Psoas muscle (tissue), 8 donors: ENCODE data around the gene TBX15. TPM values are rescaled to one million over a fixed set of nuclear protein-coding genes. Genes with fewer than 3 reads are reported as not detected.

Source experiments
- ATAC-seq, 4 donors: fragments of 200-7000 bp; cut with Tn5 transposase; one replicate each; pipeline ENCODE4 v1.9.1; 2020; ENCODE audit warnings: moderate library complexity in 3 of 4, mild to moderate bottlenecking in 2 of 4
- DNase-seq, 2 donors: peaks; one replicate each; pipeline ENCODE4 v3.0.0-alpha.2; 2020
- H3K27ac ChIP-seq: fragments of 200-600 bp; one replicate; pipeline ENCODE4 v1.8.0; 2022
- H3K27me3 ChIP-seq, 3 donors: fragments of 200-600 bp in 1 of 3; one replicate each; pipeline versions ENCODE4 v1.6.1 to v1.8.0; 2013 to 2022; ENCODE audit warnings: low read length in 2 of 3, mild to moderate bottlenecking in 2 of 3, moderate library complexity in 1 of 3; ENCODE audit not compliant: insufficient read depth in 3 of 3
- H3K36me3 ChIP-seq, 2 donors: fragments of 200-600 bp in 1 of 2; one replicate each; pipeline versions ENCODE4 v1.6.1 to v1.8.0; 2013 to 2022; ENCODE audit warnings: low read depth in 1 of 2, mild to moderate bottlenecking in 1 of 2, moderate library complexity in 1 of 2; ENCODE audit not compliant: insufficient read depth in 1 of 2
- H3K4me1 ChIP-seq: fragments of 200-600 bp; one replicate; pipeline ENCODE4 v1.8.0; 2022
- H3K4me3 ChIP-seq: fragments of 200-600 bp; one replicate; pipeline ENCODE4 v1.8.0; 2022; ENCODE audit warnings: mild to moderate bottlenecking
- H3K9me3 ChIP-seq: fragments of 200-600 bp; one replicate; pipeline ENCODE4 v1.8.0; 2022
- WGBS, 3 donors: extraction: QIAGEN DNeasy Blood & Tissue Kit; methylation state at CpG; one replicate each; pipeline versions ENCODE4 v1.1.6 to v1.1.7; 2013; 5-methylcytosine and 5-hydroxymethylcytosine counted together
- intact Hi-C, 2 donors: fragments of 100-400 bp; cut with DNase I; formaldehyde crosslinking; loops; one replicate each; pipeline versions ENCODE4 v1.11.0 to v1.14.2; 2022
- polyA plus RNA-seq, 3 donors: library from polyadenylated mRNA; stranded (reverse); fragments of 200-250 nt; gene quantifications; one replicate each; pipeline ENCODE4 v1.2.3, GENCODE V29; 2013
- total RNA-seq, 4 donors: library from RNA; stranded (reverse); fragmentation: NEBNext Ultra II Directional in 2 of 4; extraction: Animal tissue kit (Norgen Biotek cat#: 25700) in 2 of 4; gene quantifications; one replicate each; pipeline versions ENCODE4 v1.2.1 to v1.2.4, GENCODE V29; 2021 to 2023
- TF ChIP-seq, protein P1 (sequence below): fragments of 200-600 bp; IDR thresholded peaks from one replicate; pipeline ENCODE4 v1.8.0; 2022; ENCODE audit warnings: antibody characterized with exemption
- donor health status: healthy with polysubstance abuse.
- donor health status: DM: no; HTN: no; CAD: no; lungs with moderate emphysema.
- donor health status: Bipolar disorder and iron deficiency.
- donor health status: healthy.
- donor health status: DM: yes; HTN: yes; CAD: no.
- donor health status: DM: no; HTN: no; CAD: no.
- donor health status: DM: no; HTN: no; CAD: no.
- donor health status: DM: yes; HTN: yes; CAD: no.

Gene TBX15
- total and polyA plus RNA-seq, 7 donors = 37.0 to 220 (median 105) TPM

DNA sequence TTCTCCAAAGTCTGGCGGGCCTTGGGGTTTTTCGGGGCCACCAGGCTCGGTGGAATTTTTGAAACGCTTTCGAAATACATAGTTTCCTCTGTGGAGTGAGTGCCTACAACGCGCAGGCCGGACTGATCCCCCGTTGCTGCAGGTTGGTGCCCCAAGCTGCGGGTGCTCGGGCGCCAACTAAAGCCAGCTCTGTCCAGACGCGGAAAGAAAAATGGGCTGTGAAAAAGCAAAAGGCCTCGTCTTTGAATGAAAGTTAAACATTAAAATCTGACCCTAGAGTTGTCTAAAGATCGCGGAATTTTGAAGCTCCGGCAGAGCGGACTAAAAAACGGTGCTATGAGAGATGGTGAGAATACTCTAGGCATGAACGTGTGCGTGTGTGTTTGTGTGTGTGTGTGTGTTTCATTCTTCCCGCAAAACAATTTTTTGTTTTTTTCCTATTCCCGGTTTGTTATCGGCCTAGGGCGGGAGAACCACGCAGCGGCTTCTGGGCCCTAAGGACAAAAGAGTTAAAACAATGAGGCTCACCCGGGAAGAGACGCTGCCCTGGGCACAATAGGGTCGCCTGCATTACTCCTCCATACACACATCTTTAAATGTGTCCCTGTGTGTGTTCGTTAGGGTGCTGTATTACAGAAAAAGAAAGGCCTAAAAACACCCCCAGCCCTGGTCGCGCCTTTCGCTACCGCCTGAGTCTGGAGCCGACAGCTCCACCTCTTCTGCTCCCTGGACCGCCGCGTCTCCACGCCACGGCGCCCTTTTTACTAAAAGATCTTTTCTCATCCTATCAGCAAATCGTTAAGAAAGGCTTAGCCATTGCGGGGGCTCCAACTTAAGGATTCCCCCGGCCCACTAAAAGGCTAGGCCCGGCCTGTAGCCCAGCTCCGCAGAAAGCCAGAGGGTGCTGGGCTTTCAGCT lies 3.2 kb downstream of the TBX15 start:
- H3K4me1 ChIP-seq = peaks cover 27% of the 10 kb centered on the region
- TF ChIP-seq, protein P1, sequence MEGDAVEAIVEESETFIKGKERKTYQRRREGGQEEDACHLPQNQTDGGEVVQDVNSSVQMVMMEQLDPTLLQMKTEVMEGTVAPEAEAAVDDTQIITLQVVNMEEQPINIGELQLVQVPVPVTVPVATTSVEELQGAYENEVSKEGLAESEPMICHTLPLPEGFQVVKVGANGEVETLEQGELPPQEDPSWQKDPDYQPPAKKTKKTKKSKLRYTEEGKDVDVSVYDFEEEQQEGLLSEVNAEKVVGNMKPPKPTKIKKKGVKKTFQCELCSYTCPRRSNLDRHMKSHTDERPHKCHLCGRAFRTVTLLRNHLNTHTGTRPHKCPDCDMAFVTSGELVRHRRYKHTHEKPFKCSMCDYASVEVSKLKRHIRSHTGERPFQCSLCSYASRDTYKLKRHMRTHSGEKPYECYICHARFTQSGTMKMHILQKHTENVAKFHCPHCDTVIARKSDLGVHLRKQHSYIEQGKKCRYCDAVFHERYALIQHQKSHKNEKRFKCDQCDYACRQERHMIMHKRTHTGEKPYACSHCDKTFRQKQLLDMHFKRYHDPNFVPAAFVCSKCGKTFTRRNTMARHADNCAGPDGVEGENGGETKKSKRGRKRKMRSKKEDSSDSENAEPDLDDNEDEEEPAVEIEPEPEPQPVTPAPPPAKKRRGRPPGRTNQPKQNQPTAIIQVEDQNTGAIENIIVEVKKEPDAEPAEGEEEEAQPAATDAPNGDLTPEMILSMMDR = no peak
- no peaks in the 10 kb centered on the region for H3K9me3 ChIP-seq
- ATAC-seq = no peak
- 55 to 66% (median 60%) methylated on average over 48 of the region's 48 CpGs for WGBS, 3 donors
- DNase-seq = no peak
- no peaks in the 10 kb centered on the region for H3K27me3 ChIP-seq
- intact Hi-C loops = loop anchor here (5.0 to 10.0 kb wide), 3 partner anchors 43 to 693 kb away; no protein-coding TSS in a partner anchor
- H3K4me3 ChIP-seq = peak overlapping the region; percentile 71
- no peaks in the 10 kb centered on the region for H3K36me3 ChIP-seq
- peak overlapping the region; percentile 88 for H3K27ac ChIP-seq

DNA sequence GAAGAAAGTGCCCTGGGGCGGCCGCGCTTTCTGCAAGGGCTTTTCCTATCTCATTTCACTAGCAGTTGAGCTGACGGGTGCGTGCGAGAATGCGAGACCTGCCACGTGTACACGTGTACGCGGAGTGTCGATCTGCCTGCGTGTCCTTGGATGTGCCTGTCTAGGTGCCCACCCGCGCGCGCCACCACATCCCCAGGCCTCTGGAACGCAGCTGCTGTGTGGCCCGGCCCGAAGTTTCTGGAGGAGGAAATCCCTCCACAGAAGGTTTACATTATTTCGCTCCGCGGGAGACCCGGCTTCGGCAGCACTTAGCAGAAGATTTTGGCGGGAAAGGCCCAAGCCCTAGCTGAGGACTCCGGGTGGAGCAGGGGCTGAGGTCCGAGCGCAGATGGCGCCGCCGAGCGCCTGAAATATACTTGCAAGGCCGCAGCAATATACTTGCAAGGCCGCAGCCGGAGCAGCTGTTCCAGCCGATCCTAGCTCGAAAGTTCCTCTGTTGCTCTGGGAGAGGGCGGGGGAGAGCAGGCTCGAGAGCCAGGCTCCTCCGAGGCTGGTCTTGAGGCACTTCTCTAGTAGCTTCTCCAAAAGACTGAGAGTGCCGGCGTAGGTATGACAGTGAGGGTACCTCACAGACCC lies 3.9 kb downstream of the TBX15 start:
- intact Hi-C loops = loop anchor here in 1 of 2 donors (5.0 to 10.0 kb wide), 2 partner anchors 42 to 689 kb away; no protein-coding TSS in a partner anchor
- peak overlapping the region; percentile 88 for H3K27ac ChIP-seq
- ATAC-seq (peak in 2 of 4 donors; percentile 15 to 44), DNase-seq (peak; percentile 58 to 77)
- H3K4me1 ChIP-seq = peaks cover 27% of the 10 kb centered on the region
- H3K27me3 ChIP-seq = no peaks in the 10 kb centered on the region
- no peaks in the 10 kb centered on the region for H3K9me3 ChIP-seq
- H3K4me3 ChIP-seq = peak overlapping the region; percentile 71
- H3K36me3 ChIP-seq = no peaks in the 10 kb centered on the region
- WGBS, 3 donors = 46 to 48% (median 46%) methylated on average over 43 of the region's 43 CpGs
- TF ChIP-seq, protein P1 = no peak

DNA sequence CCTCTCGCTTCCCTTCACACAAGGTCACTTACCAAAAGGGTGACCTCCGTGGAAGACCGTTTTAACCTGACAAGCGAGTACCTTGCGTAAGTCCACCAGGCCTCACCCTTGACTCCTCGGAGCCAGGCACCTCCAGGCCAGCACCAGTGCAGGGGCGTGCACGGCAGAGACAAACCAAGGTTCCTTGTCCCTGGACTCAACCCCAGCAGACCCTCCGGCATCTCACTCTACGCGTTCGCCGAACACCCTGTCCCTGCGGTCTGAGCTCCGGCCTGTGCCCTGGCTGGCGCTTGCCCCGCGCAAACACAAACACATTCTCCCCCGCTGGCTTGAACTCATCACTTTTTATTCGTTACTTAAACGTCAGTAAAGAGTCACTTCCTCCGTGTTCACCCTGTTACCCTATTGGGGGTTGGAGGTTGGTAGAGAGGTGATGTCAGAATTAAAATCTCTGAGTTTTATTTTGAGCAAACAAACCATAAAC lies 4.5 kb downstream of the TBX15 start:
- TF ChIP-seq, protein P1 = no peak
- Histone ChIP-seq H3K4me3 (peak overlapping the region; percentile 71), H3K4me1 (peaks cover 30% of the 10 kb centered on the region), H3K27me3 (no peaks in the 10 kb centered on the region), H3K27ac (peak overlapping the region; percentile 88), H3K9me3 (no peaks in the 10 kb centered on the region), H3K36me3 (no peaks in the 10 kb centered on the region)
- no peak for ATAC-seq
- peak in 1 of 2 donors; percentile 53 for DNase-seq
- 67 to 78% (median 72%) methylated on average over 22 of the region's 22 CpGs for WGBS, 3 donors
- intact Hi-C loops = loop anchor here in 1 of 2 donors (5.0 to 10.0 kb wide), 2 partner anchors 41 to 689 kb away; no protein-coding TSS in a partner anchor

DNA sequence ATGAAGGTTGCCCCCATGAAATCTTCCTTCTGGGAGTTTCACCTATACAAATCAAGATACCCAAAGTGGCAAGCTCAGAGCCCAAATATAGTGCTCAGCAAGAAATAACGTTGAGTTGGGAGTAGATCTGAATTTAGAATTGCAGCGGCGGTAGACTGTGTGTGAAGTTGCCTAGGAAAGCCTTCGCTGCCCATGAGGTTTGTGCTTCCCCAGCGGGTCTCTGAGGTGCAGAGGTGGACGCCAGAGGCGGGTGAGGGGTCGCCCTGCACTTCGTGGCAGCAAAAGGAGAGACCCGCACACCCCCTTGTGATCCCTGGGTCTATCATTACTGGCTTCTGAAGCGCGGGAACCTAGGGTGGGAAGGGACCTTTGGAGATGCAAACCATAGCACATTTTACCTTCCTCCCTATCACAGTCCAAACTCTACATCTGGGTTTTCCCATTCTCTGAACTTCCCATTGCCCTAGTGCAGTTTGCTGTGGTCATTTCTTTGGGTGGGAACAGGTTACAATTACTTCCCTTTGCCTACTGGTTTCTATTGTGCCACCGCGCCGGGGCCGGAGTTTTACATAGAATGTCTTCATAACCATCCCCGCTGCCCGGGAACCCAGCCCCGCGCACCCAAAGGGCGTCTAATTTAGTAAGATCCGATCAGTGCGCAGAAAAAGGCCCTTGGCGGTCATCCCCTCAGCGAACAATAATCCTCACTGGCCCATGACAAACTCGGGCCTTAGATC lies 5.2 kb downstream of the TBX15 start:
- WGBS, 3 donors = 57 to 68% (median 63%) methylated on average over 26 of the region's 26 CpGs
- no peaks in the 10 kb centered on the region for H3K27me3 ChIP-seq
- H3K9me3 ChIP-seq = no peaks in the 10 kb centered on the region
- peak overlapping the region; percentile 71 for H3K4me3 ChIP-seq
- TF ChIP-seq, protein P1 = no peak
- intact Hi-C loops = loop anchor here in 1 of 2 donors (5.0 to 10.0 kb wide), 2 partner anchors 41 to 688 kb away; no protein-coding TSS in a partner anchor
- no peak for DNase-seq
- peak overlapping the region; percentile 88 for H3K27ac ChIP-seq
- ATAC-seq = no peak
- H3K4me1 ChIP-seq = peaks cover 36% of the 10 kb centered on the region
- H3K36me3 ChIP-seq = no peaks in the 10 kb centered on the region
